CD4-positive, alpha-beta T cell (primary cell): ENCODE data around the gene ATP12A. TPM values are rescaled to one million over a fixed set of nuclear protein-coding genes. Genes with fewer than 3 reads are reported as not detected.

Experiments used
- ATAC-seq: fragments of 200-7000 bp; cut with Tn5 transposase; one replicate; pipeline ENCODE4 v1.10.0; 2022; ENCODE audit warnings: mild to moderate bottlenecking; ENCODE audit not compliant: poor library complexity
- CTCF ChIA-PET: fragments of 350-600 bp; sonication (Branson Sonifier 250); formaldehyde crosslinking; loops from one replicate; lab custom pipeline; 2021; ENCODE audit warnings: antibody characterized with exemption, inconsistent platforms; lab: Charles Lee
- POLR2A ChIA-PET: fragments of 350-600 bp; sonication (Branson Sonifier 250); formaldehyde crosslinking; loops from one replicate; lab custom pipeline; 2021; ENCODE audit warnings: antibody characterized with exemption, inconsistent platforms; lab: Charles Lee
- DNase-seq, 14 experiments: peaks; one replicate each; pipeline ENCODE4 v3.0.0-alpha.2; 2013 to 2020; ENCODE audit warnings: mixed read lengths in 2 of 14
- H3K27ac ChIP-seq, 2 donors: one replicate each; pipeline versions ENCODE4 v1.5.1 to v1.7.0; 2013; ENCODE audit warnings: low read length in 2 of 2, low read depth in 1 of 2, mild to moderate bottlenecking in 1 of 2
- H3K27me3 ChIP-seq, 2 experiments: 1 replicate in 1 of 2; 2 replicates in 1 of 2; pipeline versions ENCODE4 v1.6.1 to v1.7.0; 2013; ENCODE audit warnings: low read length in 2 of 2, control low read depth in 1 of 2, mild to moderate bottlenecking in 1 of 2, moderate library complexity in 1 of 2; ENCODE audit not compliant: insufficient read depth in 2 of 2, control insufficient read depth in 1 of 2
- H3K36me3 ChIP-seq: one replicate; pipeline ENCODE4 v1.6.1; 2013; ENCODE audit warnings: low read length, control low read depth; ENCODE audit not compliant: insufficient read depth
- H3K4me1 ChIP-seq: one replicate; pipeline ENCODE4 v1.6.1; 2013; ENCODE audit warnings: low read length, control low read depth; ENCODE audit not compliant: insufficient read depth
- H3K4me3 ChIP-seq: one replicate; pipeline ENCODE4 v1.5.1; 2013; ENCODE audit warnings: mild to moderate bottlenecking, low read length, moderate library complexity
- H3K9me3 ChIP-seq, 2 experiments: 1 replicate in 1 of 2; 2 replicates in 1 of 2; pipeline versions ENCODE4 v1.6.1 to v1.7.0; 2013; ENCODE audit warnings: low read length in 2 of 2, mild to moderate bottlenecking in 2 of 2, control low read depth in 1 of 2, moderate library complexity in 1 of 2; ENCODE audit not compliant: control insufficient read depth in 1 of 2, insufficient read depth in 1 of 2
- H3K27ac Mint-ChIP-seq: one replicate; pipeline ENCODE4 v1.8.0; 2020; ENCODE audit warnings: mixed read lengths
- H3K27me3 Mint-ChIP-seq: one replicate; pipeline ENCODE4 v1.8.0; 2021; ENCODE audit warnings: mixed read lengths
- H3K36me3 Mint-ChIP-seq: one replicate; pipeline ENCODE4 v1.8.0; 2021; ENCODE audit warnings: low read depth, mixed read lengths
- H3K4me1 Mint-ChIP-seq: one replicate; pipeline ENCODE4 v1.8.0; 2021; ENCODE audit warnings: low read depth, mixed read lengths
- H3K4me3 Mint-ChIP-seq: one replicate; pipeline ENCODE4 v1.8.0; 2020; ENCODE audit warnings: mild to moderate bottlenecking, mixed read lengths
- H3K9me3 Mint-ChIP-seq: one replicate; pipeline ENCODE4 v1.8.0; 2020; ENCODE audit warnings: mixed read lengths
- intact Hi-C, 2 experiments: fragments of 100-400 bp; cut with DNase I in 1 of 2; cut with micrococcal nuclease in 1 of 2; formaldehyde crosslinking; loops; one replicate each; pipeline versions ENCODE4 v1.15.1 to v1.9.0; 2023 to 2025; cut with DNase I, micrococcal nuclease
- total RNA-seq, 174 experiments: library from RNA in 2 of 174; stranded (reverse) in 2 of 174; gene quantifications; one replicate each; pipeline ENCODE4 v1.2.3 and lab custom pipeline; 2021 to 2026
- TF ChIP-seq, protein P1 (sequence below): fragments of 200-600 bp; IDR thresholded peaks from one replicate; pipeline ENCODE4 v1.8.0; 2022; ENCODE audit warnings: antibody characterized with exemption, mild to moderate bottlenecking

The ATP12A gene
- total RNA-seq, 2 experiments from 2014 or later: 0.05 to 0.06 TPM

DNA sequence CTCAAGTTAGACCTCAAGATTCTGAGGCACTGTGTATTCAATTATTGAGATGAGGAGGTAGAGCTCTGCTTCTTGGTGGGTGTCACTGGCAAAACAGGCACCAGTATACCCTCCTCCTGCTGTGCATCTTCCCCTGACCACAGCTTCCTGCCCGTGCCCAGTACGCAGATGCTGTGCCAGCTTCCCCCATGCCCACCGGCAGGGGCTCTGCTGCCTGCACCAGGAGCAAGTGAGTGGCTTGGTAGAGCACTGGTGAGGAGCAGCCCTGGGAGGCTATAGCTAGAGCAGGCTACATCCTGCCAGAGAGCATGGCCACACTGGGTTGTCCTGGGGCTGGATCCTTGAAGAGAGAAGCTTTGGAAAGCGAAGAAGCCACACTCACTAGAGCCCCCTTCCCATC lies 62.8 kb downstream of the ATP12A start:
- intact Hi-C loops: no loop called here
- no peak overlapping the region for H3K27ac ChIP-seq
- no peak overlapping the region for H3K4me3 Mint-ChIP-seq
- POLR2A ChIA-PET: no interaction called here
- H3K4me1 Mint-ChIP-seq: peaks cover 5% of the 10 kb centered on the region
- peaks cover 0 to 6% of the 10 kb centered on the region in 2 experiments for H3K9me3 ChIP-seq
- no peaks in the 10 kb centered on the region for H3K9me3 Mint-ChIP-seq
- H3K27me3 ChIP-seq: peaks cover 16 to 23% of the 10 kb centered on the region in 2 experiments
- H3K36me3 Mint-ChIP-seq: no peaks in the 10 kb centered on the region
- DNase-seq (no peak), ATAC-seq (no peak)
- CTCF ChIA-PET: no interaction called here
- no peak overlapping the region for H3K27ac Mint-ChIP-seq
- H3K36me3 ChIP-seq: no peaks in the 10 kb centered on the region
- H3K4me3 ChIP-seq: no peak overlapping the region
- peaks cover 11% of the 10 kb centered on the region for H3K4me1 ChIP-seq
- H3K27me3 Mint-ChIP-seq: peaks cover 25% of the 10 kb centered on the region
- TF ChIP-seq, protein P1, sequence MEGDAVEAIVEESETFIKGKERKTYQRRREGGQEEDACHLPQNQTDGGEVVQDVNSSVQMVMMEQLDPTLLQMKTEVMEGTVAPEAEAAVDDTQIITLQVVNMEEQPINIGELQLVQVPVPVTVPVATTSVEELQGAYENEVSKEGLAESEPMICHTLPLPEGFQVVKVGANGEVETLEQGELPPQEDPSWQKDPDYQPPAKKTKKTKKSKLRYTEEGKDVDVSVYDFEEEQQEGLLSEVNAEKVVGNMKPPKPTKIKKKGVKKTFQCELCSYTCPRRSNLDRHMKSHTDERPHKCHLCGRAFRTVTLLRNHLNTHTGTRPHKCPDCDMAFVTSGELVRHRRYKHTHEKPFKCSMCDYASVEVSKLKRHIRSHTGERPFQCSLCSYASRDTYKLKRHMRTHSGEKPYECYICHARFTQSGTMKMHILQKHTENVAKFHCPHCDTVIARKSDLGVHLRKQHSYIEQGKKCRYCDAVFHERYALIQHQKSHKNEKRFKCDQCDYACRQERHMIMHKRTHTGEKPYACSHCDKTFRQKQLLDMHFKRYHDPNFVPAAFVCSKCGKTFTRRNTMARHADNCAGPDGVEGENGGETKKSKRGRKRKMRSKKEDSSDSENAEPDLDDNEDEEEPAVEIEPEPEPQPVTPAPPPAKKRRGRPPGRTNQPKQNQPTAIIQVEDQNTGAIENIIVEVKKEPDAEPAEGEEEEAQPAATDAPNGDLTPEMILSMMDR: no peak

DNA sequence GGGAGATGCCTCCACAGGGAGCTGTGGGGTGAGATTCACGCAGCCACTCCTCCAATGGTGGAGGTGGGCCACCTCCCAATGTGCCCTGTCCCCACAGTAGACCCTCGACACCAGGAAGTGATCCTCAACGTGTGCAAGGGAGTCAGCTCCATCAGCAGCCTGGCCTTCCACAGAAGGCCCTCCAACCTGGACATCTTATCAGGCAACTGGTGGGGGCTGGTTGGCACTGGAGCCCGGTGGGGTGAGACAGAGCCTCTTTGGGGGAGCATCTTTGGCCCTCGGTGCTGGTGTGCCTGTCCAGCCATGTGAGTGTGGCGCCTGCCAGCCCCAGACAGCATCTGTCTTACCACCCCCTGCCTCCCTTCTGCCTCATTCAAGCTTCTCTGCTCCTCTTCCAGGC lies 64.0 kb downstream of the ATP12A start:
- ChIA-PET POLR2A (no interaction called here), CTCF (interaction anchor here (0.6 kb wide), 1 partner anchor 571 kb away, joined by 5 read pairs; no protein-coding TSS in a partner anchor)
- Histone ChIP-seq H3K36me3 (no peaks in the 10 kb centered on the region), H3K4me1 (peaks cover 11% of the 10 kb centered on the region), H3K4me3 (no peak overlapping the region), H3K9me3 (peaks cover 0 to 6% of the 10 kb centered on the region in 2 experiments), H3K27ac (no peak overlapping the region), H3K27me3 (peaks cover 19 to 25% of the 10 kb centered on the region in 2 experiments)
- H3K27me3 Mint-ChIP-seq: peaks cover 32% of the 10 kb centered on the region
- DNase-seq: no peak
- intact Hi-C loops: no loop called here
- H3K36me3 Mint-ChIP-seq: no peaks in the 10 kb centered on the region
- ATAC-seq: no peak
- TF ChIP-seq, protein P1: no peak
- H3K4me3 Mint-ChIP-seq: no peak overlapping the region
- H3K4me1 Mint-ChIP-seq: peaks cover 8% of the 10 kb centered on the region
- no peak overlapping the region for H3K27ac Mint-ChIP-seq
- no peaks in the 10 kb centered on the region for H3K9me3 Mint-ChIP-seq

DNA sequence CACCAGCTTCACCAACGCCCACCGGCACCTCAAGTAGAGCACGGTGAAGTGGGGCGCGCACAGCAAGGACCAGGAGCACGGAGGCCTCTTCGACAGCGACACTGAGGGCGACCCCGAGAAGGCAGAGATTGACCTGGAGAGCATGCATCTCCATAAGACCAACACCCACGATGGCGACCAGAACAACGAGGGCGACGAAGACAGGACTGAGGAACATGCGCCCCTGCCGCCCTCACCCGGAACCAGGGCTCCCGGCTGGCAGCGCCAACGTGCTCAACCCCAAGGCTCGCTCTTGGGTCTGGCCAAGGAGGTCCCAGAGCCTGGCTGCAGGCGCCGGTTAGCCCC lies 65.3 kb downstream of the ATP12A start:
- no peaks in the 10 kb centered on the region for H3K9me3 Mint-ChIP-seq
- TF ChIP-seq, protein P1: no peak
- peaks cover 43% of the 10 kb centered on the region for H3K27me3 Mint-ChIP-seq
- peaks cover 0 to 6% of the 10 kb centered on the region in 2 experiments for H3K9me3 ChIP-seq
- ChIA-PET POLR2A (no interaction called here), CTCF (no interaction called here)
- H3K4me3 ChIP-seq: no peak overlapping the region
- intact Hi-C loops: no loop called here
- H3K27me3 ChIP-seq: peaks cover 19 to 25% of the 10 kb centered on the region in 2 experiments
- peaks cover 8% of the 10 kb centered on the region for H3K4me1 Mint-ChIP-seq
- H3K27ac Mint-ChIP-seq: no peak overlapping the region
- ATAC-seq (no peak), DNase-seq (no peak)
- H3K36me3 ChIP-seq: no peaks in the 10 kb centered on the region
- H3K27ac ChIP-seq: no peak overlapping the region
- H3K4me3 Mint-ChIP-seq: no peak overlapping the region
- H3K4me1 ChIP-seq: peaks cover 11% of the 10 kb centered on the region
- no peaks in the 10 kb centered on the region for H3K36me3 Mint-ChIP-seq
